GM18498 (cell line): Measurements from ENCODE around the gene ROBO1.

Experiments
- ATAC-seq: cut with Tn5 transposase; IDR thresholded peaks from one replicate; pipeline ENCODE4 v1.9.1; 2021; ENCODE audit warnings: mild to moderate bottlenecking, moderate library complexity; ENCODE audit not compliant: unreplicated experiment

ROBO1 gene

GRCh38 chr3:79103307-79103706 lies 664.5 kb downstream of the ROBO1 start:
- ATAC-seq = no peak

- no peak for ATAC-seq
Observed at GRCh38 chr3:79097964-79098660, 669.7 kb downstream of the ROBO1 start.

GRCh38 chr3:79094654-79095053 lies 673.1 kb downstream of the ROBO1 start:
- no peak for ATAC-seq

- ATAC-seq = peak; percentile 80
Observed at GRCh38 chr3:79086514-79086913, 681.3 kb downstream of the ROBO1 start.

GRCh38 chr3:79085171-79085570 lies 682.6 kb downstream of the ROBO1 start:
- no peak for ATAC-seq

GRCh38 chr3:79081335-79081734 lies 686.5 kb downstream of the ROBO1 start:
- no peak for ATAC-seq

- no peak for ATAC-seq
Observed at GRCh38 chr3:79074558-79074957, 693.2 kb downstream of the ROBO1 start.

- ATAC-seq = no peak
Observed at GRCh38 chr3:79067734-79068133, 700.1 kb downstream of the ROBO1 start.

GRCh38 chr3:79066481-79066880 lies 701.3 kb downstream of the ROBO1 start:
- no peak for ATAC-seq

- ATAC-seq = no peak
Observed at GRCh38 chr3:79063624-79064023, 704.2 kb downstream of the ROBO1 start.

GRCh38 chr3:79057756-79058155 lies 710.0 kb downstream of the ROBO1 start:
- no peak for ATAC-seq

- no peak for ATAC-seq
Observed at GRCh38 chr3:79056498-79056897, 711.3 kb downstream of the ROBO1 start.

GRCh38 chr3:79052054-79052681 lies 715.6 kb downstream of the ROBO1 start:
- ATAC-seq = no peak

GRCh38 chr3:79047581-79047980 lies 720.2 kb downstream of the ROBO1 start:
- no peak for ATAC-seq

GRCh38 chr3:79041621-79042020 lies 726.2 kb downstream of the ROBO1 start:
- ATAC-seq = no peak

- ATAC-seq = no peak
Observed at GRCh38 chr3:79040701-79041100, 727.1 kb downstream of the ROBO1 start.

GRCh38 chr3:79040091-79040490 lies 727.7 kb downstream of the ROBO1 start:
- ATAC-seq = no peak

GRCh38 chr3:79039192-79039591 lies 728.6 kb downstream of the ROBO1 start:
- no peak for ATAC-seq

- no peak for ATAC-seq
Observed at GRCh38 chr3:79038636-79039035, 729.2 kb downstream of the ROBO1 start.

GRCh38 chr3:79038057-79038456 lies 729.7 kb downstream of the ROBO1 start:
- no peak for ATAC-seq

GRCh38 chr3:79032686-79033318 lies 735.0 kb downstream of the ROBO1 start:
- no peak for ATAC-seq

- no peak for ATAC-seq
Observed at GRCh38 chr3:79030157-79030556, 737.6 kb downstream of the ROBO1 start.
